HFFc6 (cell line): ENCODE data around the gene NFAT5. TPM values are rescaled to one million over a fixed set of nuclear protein-coding genes. Genes with fewer than 3 reads are reported as not detected.
A peak's percentile ranks its signal among the peaks of the same experiment; 100 is the strongest.

ENCODE experiments used
- DNase-seq: peaks from one replicate; pipeline ENCODE4 v3.0.0-alpha.2; 2018
- H3K27ac Mint-ChIP-seq: 2 replicates; pipeline ENCODE4 v1.8.0; 2020; ENCODE audit warnings: mild to moderate bottlenecking, mixed read lengths
- H3K27me3 Mint-ChIP-seq: 2 replicates; pipeline ENCODE4 v1.8.0; 2021; ENCODE audit warnings: mild to moderate bottlenecking, moderate library complexity, mixed read lengths; ENCODE audit not compliant: insufficient read depth
- H3K36me3 Mint-ChIP-seq: 2 replicates; pipeline ENCODE4 v1.8.0; 2021; ENCODE audit warnings: low read depth, mixed read lengths
- H3K4me1 Mint-ChIP-seq: 2 replicates; pipeline ENCODE4 v1.8.0; 2020; ENCODE audit warnings: low read depth, mixed read lengths
- H3K4me3 Mint-ChIP-seq: 2 replicates; pipeline ENCODE4 v1.8.0; 2020; ENCODE audit warnings: mild to moderate bottlenecking, moderate library complexity, mixed read lengths
- H3K9me3 Mint-ChIP-seq: 2 replicates; pipeline ENCODE4 v1.8.0; 2020; ENCODE audit warnings: mild to moderate bottlenecking, mixed read lengths
- CTCF ChIP-seq: fragments of 200-600 bp; sonication (generic); IDR thresholded peaks from 2 replicates; pipeline ENCODE4 v1.5.0; 2021; ENCODE audit warnings: antibody characterized with exemption, mild to moderate bottlenecking
- total RNA-seq, 6 experiments: library from RNA; stranded (reverse); fragmentation: NEBNext Ultra II Directional; extraction: Animal tissue kit (Norgen Biotek cat#: 25700); gene quantifications; 2 replicates in 1 of 6; 3 replicates in 5 of 6; pipeline ENCODE4 v1.2.3, GENCODE V29; 2021

NFAT5 gene
- total RNA-seq, 6 experiments from 2014 or later: 52.0 to 114 (median 63.7) TPM

DNA sequence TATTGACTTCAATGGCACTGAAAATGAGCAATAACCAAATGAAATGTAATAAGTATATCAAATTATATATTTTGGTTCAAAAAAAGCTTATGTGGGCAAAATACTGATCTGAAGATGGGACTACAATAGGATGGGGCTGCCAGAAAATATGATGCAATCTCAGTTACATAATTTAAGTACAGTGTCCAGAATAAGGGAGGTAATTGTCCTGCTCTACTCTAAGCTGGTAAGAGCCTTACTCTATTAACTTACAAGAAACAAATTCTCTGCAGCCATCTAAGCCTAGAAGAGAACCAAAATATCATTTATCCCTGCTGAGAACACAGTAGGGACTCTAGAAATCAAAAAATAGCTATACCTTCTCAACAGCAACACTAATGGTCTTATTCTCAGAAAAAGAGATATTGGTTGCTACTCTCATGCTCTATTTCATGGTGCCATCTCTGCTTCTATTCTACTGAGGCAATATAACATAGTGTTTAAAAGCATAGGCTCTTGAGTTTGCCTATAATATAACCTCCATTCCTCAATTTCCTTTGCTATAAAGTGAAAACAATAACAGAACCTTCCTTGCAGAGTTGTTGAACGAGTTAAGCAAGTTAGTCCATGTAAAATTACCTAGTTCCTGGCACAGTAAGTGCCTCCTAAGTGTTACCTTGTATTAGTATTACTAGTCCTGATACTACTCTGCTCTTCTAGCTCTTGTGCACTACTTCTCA is 140.6 kb downstream of the NFAT5 start:
- Mint-ChIP-seq H3K36me3 (peaks cover 51% of the 10 kb centered on the region), H3K27ac (peak overlapping the region; percentile 52), H3K4me1 (peaks cover 43% of the 10 kb centered on the region), H3K4me3 (no peak overlapping the region; the same call in 1 of the 2 replicates), H3K9me3 (no peaks in the 10 kb centered on the region), H3K27me3 (peaks cover 34% of the 10 kb centered on the region)
- DNase-seq: no peak
- no peak for TF ChIP-seq CTCF

- Mint-ChIP-seq H3K36me3 (peaks cover 55% of the 10 kb centered on the region), H3K27ac (peak overlapping the region; percentile 52), H3K27me3 (peaks cover 40% of the 10 kb centered on the region), H3K9me3 (no peaks in the 10 kb centered on the region), H3K4me1 (peaks cover 42% of the 10 kb centered on the region), H3K4me3 (no peak overlapping the region; the same call in 1 of the 2 replicates)
- no peak for DNase-seq
- TF ChIP-seq CTCF: no peak
Measured at GRCh38 chr16:69706975-69707340, 141.2 kb downstream of the NFAT5 start.

DNA sequence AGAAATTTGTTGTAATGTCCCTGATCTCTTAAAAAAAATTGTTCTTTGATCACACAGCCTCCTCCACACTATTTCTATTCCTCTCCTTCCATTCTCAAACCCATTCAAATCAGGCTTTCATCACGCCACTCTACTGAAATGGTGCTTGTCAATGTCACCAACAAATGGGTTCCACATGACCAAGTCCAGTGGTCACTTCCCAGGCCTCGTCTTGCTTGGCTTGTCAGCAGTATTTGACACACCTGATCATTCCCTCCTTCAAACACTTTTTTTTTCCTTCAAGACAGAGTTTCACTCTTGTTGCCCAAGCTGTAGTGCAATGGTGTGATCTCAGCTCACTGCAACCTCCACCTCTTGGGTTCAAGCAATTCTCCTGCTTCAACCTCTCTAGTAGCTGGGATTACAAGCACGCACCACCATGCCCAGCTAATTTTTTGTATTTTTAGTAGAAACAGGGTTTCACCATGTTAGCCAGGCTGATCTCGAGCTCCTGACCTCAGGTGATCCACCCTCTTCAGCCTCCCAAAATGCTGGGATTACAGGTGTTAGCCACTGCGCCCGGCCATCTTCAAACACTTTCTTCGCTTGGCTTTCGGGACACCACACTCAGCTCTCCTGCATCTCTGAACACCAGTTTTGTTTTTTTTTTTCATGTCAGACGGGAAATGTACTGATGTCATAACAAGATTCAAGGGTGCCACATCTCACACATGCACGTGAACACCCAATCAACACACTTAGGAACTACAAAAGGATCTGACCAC is 142.3 kb downstream of the NFAT5 start:
- H3K4me1 Mint-ChIP-seq: peaks cover 48% of the 10 kb centered on the region

GRCh38 chr16:69709456-69710084 is 143.8 kb downstream of the NFAT5 start:
- Mint-ChIP-seq H3K27me3 (peaks cover 58% of the 10 kb centered on the region), H3K27ac (peak overlapping the region; percentile 65), H3K4me1 (peaks cover 39% of the 10 kb centered on the region), H3K4me3 (peak overlapping the region; percentile 5; the same call in 1 of the 2 replicates), H3K9me3 (no peaks in the 10 kb centered on the region), H3K36me3 (peaks cover 62% of the 10 kb centered on the region)
- TF ChIP-seq CTCF: peak; percentile 89
- peak; percentile 64 for DNase-seq

More for the DNA sequence above, 142.3 kb downstream of the NFAT5 start:
- peak overlapping the region; percentile 42 for H3K4me3 Mint-ChIP-seq
- H3K9me3 Mint-ChIP-seq: no peaks in the 10 kb centered on the region
- no peak for TF ChIP-seq CTCF
- peak overlapping the region; percentile 49 for H3K27ac Mint-ChIP-seq
- peaks cover 66% of the 10 kb centered on the region for H3K36me3 Mint-ChIP-seq
- no peak for DNase-seq
- peaks cover 48% of the 10 kb centered on the region for H3K27me3 Mint-ChIP-seq

GRCh38 chr16:69711115-69711740 is 145.5 kb downstream of the NFAT5 start:
- peaks cover 39% of the 10 kb centered on the region for H3K4me1 Mint-ChIP-seq
- peaks cover 63% of the 10 kb centered on the region for H3K27me3 Mint-ChIP-seq
- DNase-seq: peak; percentile 55
- peak overlapping the region; percentile 41 for H3K4me3 Mint-ChIP-seq
- H3K36me3 Mint-ChIP-seq: peaks cover 70% of the 10 kb centered on the region
- no peaks in the 10 kb centered on the region for H3K9me3 Mint-ChIP-seq
- peak overlapping the region; percentile 46 for H3K27ac Mint-ChIP-seq
- TF ChIP-seq CTCF: no peak
